Measurements from ENCODE around the gene ADNP2.

DNA sequence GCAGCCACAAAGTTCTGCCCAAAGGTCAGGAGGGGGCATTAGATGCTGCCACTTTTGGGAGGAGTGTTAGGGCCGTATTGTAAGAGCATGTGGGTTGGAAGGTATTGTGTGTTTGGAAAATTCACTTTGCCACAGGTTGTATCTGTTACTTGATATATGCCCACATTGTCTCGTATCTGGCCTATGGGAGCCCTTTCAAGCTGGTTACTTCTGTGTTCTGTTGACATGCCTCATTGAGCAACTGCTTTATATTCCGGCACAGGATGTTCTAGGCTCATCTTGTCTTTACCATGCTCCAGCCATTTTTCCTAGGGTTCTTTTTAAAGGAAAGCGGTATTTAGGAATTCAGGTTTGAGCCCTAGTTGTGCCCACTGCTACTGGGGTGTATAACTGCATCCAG lies 6.0 kb downstream of the ADNP2 start:
- no peak for TF ChIP-seq POLR2A (IDR thresholded peaks at IDR 0.05)
- TF ChIP-seq, protein P1, sequence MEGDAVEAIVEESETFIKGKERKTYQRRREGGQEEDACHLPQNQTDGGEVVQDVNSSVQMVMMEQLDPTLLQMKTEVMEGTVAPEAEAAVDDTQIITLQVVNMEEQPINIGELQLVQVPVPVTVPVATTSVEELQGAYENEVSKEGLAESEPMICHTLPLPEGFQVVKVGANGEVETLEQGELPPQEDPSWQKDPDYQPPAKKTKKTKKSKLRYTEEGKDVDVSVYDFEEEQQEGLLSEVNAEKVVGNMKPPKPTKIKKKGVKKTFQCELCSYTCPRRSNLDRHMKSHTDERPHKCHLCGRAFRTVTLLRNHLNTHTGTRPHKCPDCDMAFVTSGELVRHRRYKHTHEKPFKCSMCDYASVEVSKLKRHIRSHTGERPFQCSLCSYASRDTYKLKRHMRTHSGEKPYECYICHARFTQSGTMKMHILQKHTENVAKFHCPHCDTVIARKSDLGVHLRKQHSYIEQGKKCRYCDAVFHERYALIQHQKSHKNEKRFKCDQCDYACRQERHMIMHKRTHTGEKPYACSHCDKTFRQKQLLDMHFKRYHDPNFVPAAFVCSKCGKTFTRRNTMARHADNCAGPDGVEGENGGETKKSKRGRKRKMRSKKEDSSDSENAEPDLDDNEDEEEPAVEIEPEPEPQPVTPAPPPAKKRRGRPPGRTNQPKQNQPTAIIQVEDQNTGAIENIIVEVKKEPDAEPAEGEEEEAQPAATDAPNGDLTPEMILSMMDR (IDR thresholded peaks at IDR 0.05), result no peak
- no peak for TF ChIP-seq EP300 (IDR thresholded peaks at IDR 0.05)

Measured in tibial nerve (tissue), 4 donors.